Femur (tissue), 1 donor: ENCODE measurements around the gene IFFO2.

Experiments
- DNase-seq: peaks from one replicate; pipeline ENCODE4 v3.0.0-alpha.2; 2017

IFFO2 gene

GRCh38 chr1:18934205-18935000, 22.1 kb downstream of the IFFO2 start:
- no peak for DNase-seq

GRCh38 chr1:18932879-18933278, 23.6 kb downstream of the IFFO2 start:
- DNase-seq: no peak

GRCh38 chr1:18932387-18932786, 24.1 kb downstream of the IFFO2 start:
- DNase-seq: no peak

- DNase-seq: no peak
Observed at GRCh38 chr1:18931730-18932129, 24.7 kb downstream of the IFFO2 start.

- DNase-seq: no peak
Observed at GRCh38 chr1:18929686-18930085, 26.8 kb downstream of the IFFO2 start.

GRCh38 chr1:18928985-18929384, 27.5 kb downstream of the IFFO2 start:
- no peak for DNase-seq

GRCh38 chr1:18928406-18928805, 28.1 kb downstream of the IFFO2 start:
- DNase-seq: no peak

GRCh38 chr1:18927654-18928272, 28.7 kb downstream of the IFFO2 start:
- no peak for DNase-seq

GRCh38 chr1:18927082-18927653, 29.3 kb downstream of the IFFO2 start:
- DNase-seq: no peak

- DNase-seq: peak; percentile 85
Observed at GRCh38 chr1:18926315-18927081, 30.0 kb downstream of the IFFO2 start.

- no peak for DNase-seq
Observed at GRCh38 chr1:18925279-18925678, 31.2 kb downstream of the IFFO2 start.

- no peak for DNase-seq
Observed at GRCh38 chr1:18924221-18924691, 32.2 kb downstream of the IFFO2 start.

- peak; percentile 74 for DNase-seq
Observed at GRCh38 chr1:18923756-18924211, 32.7 kb downstream of the IFFO2 start.

- DNase-seq: no peak
Observed at GRCh38 chr1:18922848-18923755, 33.4 kb downstream of the IFFO2 start.

GRCh38 chr1:18922319-18922726, 34.2 kb downstream of the IFFO2 start:
- DNase-seq: peak; percentile 94

- no peak for DNase-seq
Observed at GRCh38 chr1:18921516-18922251, 34.8 kb downstream of the IFFO2 start.

GRCh38 chr1:18920931-18921330, 35.5 kb downstream of the IFFO2 start:
- no peak for DNase-seq

- DNase-seq: no peak
Observed at GRCh38 chr1:18919956-18920355, 36.5 kb downstream of the IFFO2 start.

GRCh38 chr1:18919197-18919905, 37.1 kb downstream of the IFFO2 start:
- DNase-seq: no peak

- DNase-seq: no peak
Observed at GRCh38 chr1:18918417-18918816, 38.1 kb downstream of the IFFO2 start.
